ENCODE results near the gene HSD17B1. TPM values are rescaled to one million over a fixed set of nuclear protein-coding genes. Genes with fewer than 3 reads are reported as not detected.

Gene HSD17B1
- total RNA-seq, 1 experiment from 2014 or later = 18.1 TPM

DNA sequence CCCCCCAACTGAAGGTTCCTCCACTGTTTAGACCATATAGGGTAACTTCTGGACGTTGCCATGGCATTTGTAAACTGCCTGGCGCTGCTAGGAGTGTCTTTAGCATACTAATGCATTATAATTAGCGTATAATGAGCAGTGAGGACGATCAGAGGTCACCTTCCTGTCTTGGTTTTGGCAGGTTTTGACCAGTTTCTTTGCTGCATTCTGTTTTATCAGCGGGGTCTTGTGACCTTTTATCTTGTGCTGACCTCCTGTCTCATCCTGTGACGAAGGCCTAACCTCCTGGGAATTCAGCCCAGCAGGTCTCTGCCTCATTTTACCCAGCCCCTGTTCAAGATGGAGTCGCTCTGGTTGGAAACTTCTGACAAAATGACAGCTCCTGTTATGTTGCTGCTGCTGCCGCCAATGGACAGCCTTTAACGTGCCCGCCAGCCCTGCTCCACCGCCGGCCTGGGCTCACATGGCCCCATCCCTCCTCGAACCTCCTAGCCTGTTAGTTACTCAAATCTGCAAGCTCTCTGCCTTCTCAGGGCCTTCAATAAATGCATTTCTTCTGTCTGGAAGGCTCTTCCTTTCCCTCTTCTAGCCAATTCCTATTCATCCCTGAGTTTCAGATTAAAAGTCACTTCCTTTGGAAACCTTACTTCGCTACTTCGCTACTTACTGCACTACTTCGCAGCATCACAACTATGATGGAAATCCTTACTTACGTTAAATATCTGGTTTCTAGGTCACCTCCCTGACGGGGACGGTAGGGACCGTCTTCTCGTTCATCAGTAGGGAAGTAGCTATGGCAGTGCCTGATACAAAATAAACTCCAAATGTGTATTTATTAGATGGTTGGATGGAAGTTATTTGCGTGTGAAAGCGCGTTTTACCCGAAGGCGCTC lies 17.3 kb upstream of the HSD17B1 start:
- Mint-ChIP-seq H3K36me3 (ENCODE audit: insufficient read depth, unreplicated experiment) (peaks cover 21% of the 10 kb centered on the region), H3K27me3 (ENCODE audit: insufficient read depth, unreplicated experiment) (no peaks in the 10 kb centered on the region), H3K27ac (ENCODE audit: low read depth, unreplicated experiment) (peak overlapping the region; percentile 87), H3K4me3 (ENCODE audit: unreplicated experiment) (peak overlapping the region; percentile 81), H3K4me1 (ENCODE audit: insufficient read depth, unreplicated experiment) (peaks cover 14% of the 10 kb centered on the region), H3K9me3 (ENCODE audit: unreplicated experiment) (no peaks in the 10 kb centered on the region)
- intact Hi-C loops (cut with micrococcal nuclease) = no loop called here
- BruUV-seq (replicated peaks) = TSS peak; percentile 87
- no peak for DNase-seq (ENCODE audit: unreplicated experiment)
- TF ChIP-seq, protein P1, sequence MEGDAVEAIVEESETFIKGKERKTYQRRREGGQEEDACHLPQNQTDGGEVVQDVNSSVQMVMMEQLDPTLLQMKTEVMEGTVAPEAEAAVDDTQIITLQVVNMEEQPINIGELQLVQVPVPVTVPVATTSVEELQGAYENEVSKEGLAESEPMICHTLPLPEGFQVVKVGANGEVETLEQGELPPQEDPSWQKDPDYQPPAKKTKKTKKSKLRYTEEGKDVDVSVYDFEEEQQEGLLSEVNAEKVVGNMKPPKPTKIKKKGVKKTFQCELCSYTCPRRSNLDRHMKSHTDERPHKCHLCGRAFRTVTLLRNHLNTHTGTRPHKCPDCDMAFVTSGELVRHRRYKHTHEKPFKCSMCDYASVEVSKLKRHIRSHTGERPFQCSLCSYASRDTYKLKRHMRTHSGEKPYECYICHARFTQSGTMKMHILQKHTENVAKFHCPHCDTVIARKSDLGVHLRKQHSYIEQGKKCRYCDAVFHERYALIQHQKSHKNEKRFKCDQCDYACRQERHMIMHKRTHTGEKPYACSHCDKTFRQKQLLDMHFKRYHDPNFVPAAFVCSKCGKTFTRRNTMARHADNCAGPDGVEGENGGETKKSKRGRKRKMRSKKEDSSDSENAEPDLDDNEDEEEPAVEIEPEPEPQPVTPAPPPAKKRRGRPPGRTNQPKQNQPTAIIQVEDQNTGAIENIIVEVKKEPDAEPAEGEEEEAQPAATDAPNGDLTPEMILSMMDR (IDR thresholded peaks at IDR 0.05; ENCODE audit: unreplicated experiment) = no peak
- ChIA-PET POLR2A (interaction anchor here (0.6 to 2.4 kb wide), 26 partner anchors 8 to 569 kb away, joined by 3 to 38 read pairs (median 5); partner anchors contain the start of genes CAVIN1, CNP, COASY and HSD17B1), CTCF (interaction anchor here (1.0 kb wide), 1 partner anchor 12 kb away, joined by 3 read pairs; no protein-coding TSS in a partner anchor)

DNA sequence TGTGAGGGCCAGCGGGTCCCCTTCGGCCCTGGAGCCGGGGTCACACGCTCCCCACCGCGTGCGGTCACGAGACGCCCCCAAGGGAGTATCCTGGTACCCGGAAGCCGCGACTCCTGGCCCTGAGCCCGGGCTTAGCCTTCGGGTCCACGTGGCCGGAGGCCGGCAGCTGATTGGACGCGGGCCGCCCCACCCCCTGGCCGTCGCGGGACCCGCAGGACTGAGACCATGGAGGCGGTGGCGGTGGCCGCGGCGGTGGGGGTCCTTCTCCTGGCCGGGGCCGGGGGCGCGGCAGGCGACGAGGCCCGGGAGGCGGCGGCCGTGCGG lies 16.7 kb upstream of the HSD17B1 start, which contains the start of gene NAGLU:
TSS of gene NAGLU (plus strand) at position 194 of the 324 bp plus-strand sequence. CDS start at position 226, 32 bp downstream.
- CTCF ChIA-PET = interaction anchor here (0.6 to 1.0 kb wide), 2 partner anchors 12 to 342 kb away, joined by 3 read pairs; no protein-coding TSS in a partner anchor
- POLR2A ChIA-PET = interaction anchor here (0.6 to 2.4 kb wide), 28 partner anchors 9 to 569 kb away, joined by 3 to 38 read pairs (median 5); partner anchors contain the start of genes CAVIN1, CNP, COASY and HSD17B1
- Mint-ChIP-seq H3K9me3 (ENCODE audit: unreplicated experiment) (no peaks in the 10 kb centered on the region), H3K4me3 (ENCODE audit: unreplicated experiment) (peak within 1 kb of the TSS; percentile 81), H3K27ac (ENCODE audit: low read depth, unreplicated experiment) (peak within 1 kb of the TSS; percentile 87), H3K36me3 (ENCODE audit: insufficient read depth, unreplicated experiment) (peaks cover 21% of the 10 kb centered on the region), H3K27me3 (ENCODE audit: insufficient read depth, unreplicated experiment) (no peaks in the 10 kb centered on the region), H3K4me1 (ENCODE audit: insufficient read depth, unreplicated experiment) (peaks cover 18% of the 10 kb centered on the region)
- peak; percentile 84 for DNase-seq (ENCODE audit: unreplicated experiment)
- intact Hi-C loops (cut with micrococcal nuclease) = no loop called here
- TF ChIP-seq, protein P1 (IDR thresholded peaks at IDR 0.05; ENCODE audit: unreplicated experiment) = no peak
- BruUV-seq (replicated peaks) = no TSS peak

DNA sequence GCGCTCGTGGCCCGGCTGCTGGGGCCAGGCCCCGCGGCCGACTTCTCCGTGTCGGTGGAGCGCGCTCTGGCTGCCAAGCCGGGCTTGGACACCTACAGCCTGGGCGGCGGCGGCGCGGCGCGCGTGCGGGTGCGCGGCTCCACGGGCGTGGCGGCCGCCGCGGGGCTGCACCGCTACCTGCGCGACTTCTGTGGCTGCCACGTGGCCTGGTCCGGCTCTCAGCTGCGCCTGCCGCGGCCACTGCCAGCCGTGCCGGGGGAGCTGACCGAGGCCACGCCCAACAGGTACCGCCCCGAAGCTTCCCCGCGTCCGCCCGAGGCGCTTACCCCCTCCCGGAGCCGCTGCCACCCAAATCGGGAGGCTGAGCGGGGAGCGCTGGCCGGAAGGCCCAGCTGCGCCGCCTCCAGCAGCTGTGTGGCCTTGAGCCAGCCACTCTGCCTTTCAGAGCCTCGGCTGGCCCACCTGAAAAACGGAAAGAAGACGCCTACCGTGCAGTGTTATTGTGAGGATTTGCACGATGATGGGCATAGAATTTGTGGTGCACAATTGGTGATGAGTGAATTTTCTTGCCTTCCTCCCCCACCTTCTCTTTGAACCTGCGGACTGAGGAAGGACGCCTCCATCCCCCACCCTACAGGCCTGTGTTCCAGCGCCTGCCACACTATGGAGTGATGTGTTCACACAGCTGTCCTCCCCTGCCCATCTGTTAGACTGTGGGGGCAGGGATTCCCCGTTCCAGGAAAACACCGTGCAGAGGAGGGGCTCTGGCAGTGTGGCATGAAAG lies 16.2 kb upstream of the HSD17B1 start:
- Mint-ChIP-seq H3K27ac (ENCODE audit: low read depth, unreplicated experiment) (peak overlapping the region; percentile 87), H3K4me3 (ENCODE audit: unreplicated experiment) (peak overlapping the region; percentile 81), H3K36me3 (ENCODE audit: insufficient read depth, unreplicated experiment) (peaks cover 24% of the 10 kb centered on the region), H3K27me3 (ENCODE audit: insufficient read depth, unreplicated experiment) (no peaks in the 10 kb centered on the region), H3K9me3 (ENCODE audit: unreplicated experiment) (no peaks in the 10 kb centered on the region), H3K4me1 (ENCODE audit: insufficient read depth, unreplicated experiment) (peaks cover 24% of the 10 kb centered on the region)
- DNase-seq (ENCODE audit: unreplicated experiment) = peak; percentile 74
- ChIA-PET CTCF (interaction anchor here (0.6 to 1.0 kb wide), 3 partner anchors 11 to 341 kb away, joined by 3 to 4 read pairs (median 3); no protein-coding TSS in a partner anchor), POLR2A (interaction anchor here (0.8 to 2.4 kb wide), 25 partner anchors 9 to 570 kb away, joined by 3 to 38 read pairs (median 5); partner anchors contain the start of genes CAVIN1, CNP, COASY and HSD17B1)
- BruUV-seq (replicated peaks) = TSS peak; percentile 33
- TF ChIP-seq, protein P1 (IDR thresholded peaks at IDR 0.05; ENCODE audit: unreplicated experiment) = no peak
- intact Hi-C loops (cut with micrococcal nuclease) = no loop called here

All from MCF 10A (cell line).